ENCODE data around the gene CA5A. TPM values are rescaled to one million over a fixed set of nuclear protein-coding genes. Genes with fewer than 3 reads are reported as not detected.

The CA5A gene
- total RNA-seq, 1 donor from 2014 or later = not detected

- H3K4me3 ChIP-seq (ENCODE audit: low read depth, low read length) = no peak overlapping the region
- no peak for TF ChIP-seq CTCF (conservative IDR thresholded peaks at IDR 0.05; ENCODE audit: low read depth, low read length)
- DNase-seq (ENCODE audit: low read depth) = no peak
Measured at GRCh38 chr16:87847785-87848675, 88.3 kb downstream of the CA5A start.

- H3K4me3 ChIP-seq (ENCODE audit: low read depth, low read length) = no peak overlapping the region
- no peak for TF ChIP-seq CTCF (conservative IDR thresholded peaks at IDR 0.05; ENCODE audit: low read depth, low read length)
- no peak for DNase-seq (ENCODE audit: low read depth)
Measured at GRCh38 chr16:87847467-87847784, 88.9 kb downstream of the CA5A start.

GRCh38 chr16:87846705-87847466 is 89.4 kb downstream of the CA5A start:
- no peak for DNase-seq (ENCODE audit: low read depth)
- no peak for TF ChIP-seq CTCF (conservative IDR thresholded peaks at IDR 0.05; ENCODE audit: low read depth, low read length)
- no peak overlapping the region for H3K4me3 ChIP-seq (ENCODE audit: low read depth, low read length)

GRCh38 chr16:87845807-87846619 is 90.3 kb downstream of the CA5A start:
- no peak for TF ChIP-seq CTCF (conservative IDR thresholded peaks at IDR 0.05; ENCODE audit: low read depth, low read length)
- no peak overlapping the region for H3K4me3 ChIP-seq (ENCODE audit: low read depth, low read length)
- DNase-seq (ENCODE audit: low read depth) = no peak

GRCh38 chr16:87845213-87845612 is 91.1 kb downstream of the CA5A start:
- no peak overlapping the region for H3K4me3 ChIP-seq (ENCODE audit: low read depth, low read length)
- no peak for TF ChIP-seq CTCF (conservative IDR thresholded peaks at IDR 0.05; ENCODE audit: low read depth, low read length)
- DNase-seq (ENCODE audit: low read depth) = no peak

GRCh38 chr16:87844809-87845208 is 91.5 kb downstream of the CA5A start:
- DNase-seq (ENCODE audit: low read depth) = no peak
- H3K4me3 ChIP-seq (ENCODE audit: low read depth, low read length) = no peak overlapping the region
- TF ChIP-seq CTCF (conservative IDR thresholded peaks at IDR 0.05; ENCODE audit: low read depth, low read length) = no peak
